ENCODE results near the gene LRCOL1.

Gene LRCOL1

GRCh38 chr12:132561427-132562156, 48.8 kb downstream of the LRCOL1 start:
- DNase-seq = no peak

- peak; percentile 74 to 76 for DNase-seq
These were observed 49.6 kb downstream of the LRCOL1 start for GRCh38 chr12:132560614-132561426.

GRCh38 chr12:132560364-132560613, 50.1 kb downstream of the LRCOL1 start:
- DNase-seq = no peak

- peak; percentile 17 to 28 for DNase-seq
These were observed 50.6 kb downstream of the LRCOL1 start for GRCh38 chr12:132559652-132560363.

- DNase-seq = no peak
These were observed 51.3 kb downstream of the LRCOL1 start for GRCh38 chr12:132558861-132559623.

GRCh38 chr12:132558042-132558856, 52.1 kb downstream of the LRCOL1 start:
- DNase-seq = no peak

GRCh38 chr12:132557291-132558015, 52.9 kb downstream of the LRCOL1 start:
- DNase-seq = no peak

- DNase-seq = no peak
These were observed 53.6 kb downstream of the LRCOL1 start for GRCh38 chr12:132556801-132557200.

GRCh38 chr12:132556216-132556615, 54.2 kb downstream of the LRCOL1 start:
- no peak for DNase-seq

GRCh38 chr12:132555686-132556085, 54.7 kb downstream of the LRCOL1 start:
- DNase-seq = no peak

- DNase-seq = no peak
These were observed 55.3 kb downstream of the LRCOL1 start for GRCh38 chr12:132554845-132555630.
